Measurements from ENCODE around the gene NFIB. TPM values are rescaled to one million over a fixed set of nuclear protein-coding genes. Genes with fewer than 3 reads are reported as not detected.

NFIB gene
- total RNA-seq, 1 donor from 2014 or later, result 9.4 TPM

- no peaks in the 10 kb centered on the region for H3K36me3 Mint-ChIP-seq (ENCODE audit: low read depth, unreplicated experiment)
- no peak overlapping the region for H3K4me3 ChIP-seq (ENCODE audit: insufficient read depth, low read depth, low read length)
- no peaks in the 10 kb centered on the region for H3K9me3 ChIP-seq (ENCODE audit: insufficient read depth, low read depth, low read length)
- FAIRE-seq (no peak), DNase-seq (ENCODE audit: low read depth) (peak; percentile 56)
- no peaks in the 10 kb centered on the region for H4K20me1 ChIP-seq (ENCODE audit: insufficient read depth, low read length)
- no peak for TF ChIP-seq EZH2 (IDR thresholded peaks at IDR 0.05; ENCODE audit: insufficient read depth, low read length)
- TF ChIP-seq, protein P1, sequence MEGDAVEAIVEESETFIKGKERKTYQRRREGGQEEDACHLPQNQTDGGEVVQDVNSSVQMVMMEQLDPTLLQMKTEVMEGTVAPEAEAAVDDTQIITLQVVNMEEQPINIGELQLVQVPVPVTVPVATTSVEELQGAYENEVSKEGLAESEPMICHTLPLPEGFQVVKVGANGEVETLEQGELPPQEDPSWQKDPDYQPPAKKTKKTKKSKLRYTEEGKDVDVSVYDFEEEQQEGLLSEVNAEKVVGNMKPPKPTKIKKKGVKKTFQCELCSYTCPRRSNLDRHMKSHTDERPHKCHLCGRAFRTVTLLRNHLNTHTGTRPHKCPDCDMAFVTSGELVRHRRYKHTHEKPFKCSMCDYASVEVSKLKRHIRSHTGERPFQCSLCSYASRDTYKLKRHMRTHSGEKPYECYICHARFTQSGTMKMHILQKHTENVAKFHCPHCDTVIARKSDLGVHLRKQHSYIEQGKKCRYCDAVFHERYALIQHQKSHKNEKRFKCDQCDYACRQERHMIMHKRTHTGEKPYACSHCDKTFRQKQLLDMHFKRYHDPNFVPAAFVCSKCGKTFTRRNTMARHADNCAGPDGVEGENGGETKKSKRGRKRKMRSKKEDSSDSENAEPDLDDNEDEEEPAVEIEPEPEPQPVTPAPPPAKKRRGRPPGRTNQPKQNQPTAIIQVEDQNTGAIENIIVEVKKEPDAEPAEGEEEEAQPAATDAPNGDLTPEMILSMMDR (IDR thresholded peaks at IDR 0.05; ENCODE audit: insufficient read depth, low read depth, low read length), result peak; percentile 81
- no peak overlapping the region for H2AFZ ChIP-seq (ENCODE audit: low read depth, low read length)
- H3K4me1 ChIP-seq (ENCODE audit: insufficient read depth, low read length), result peaks cover 29% of the 10 kb centered on the region
- peak overlapping the region; percentile 80 for H3K4me2 ChIP-seq (ENCODE audit: low read length)
- H3K9me3 Mint-ChIP-seq (ENCODE audit: unreplicated experiment), result no peaks in the 10 kb centered on the region
- no peaks in the 10 kb centered on the region for H3K36me3 ChIP-seq (ENCODE audit: insufficient read depth, low read length)
- H3K4me1 Mint-ChIP-seq (ENCODE audit: low read depth, unreplicated experiment), result peaks cover 1% of the 10 kb centered on the region
- H3K27me3 Mint-ChIP-seq (ENCODE audit: low read depth, unreplicated experiment), result peaks cover 79% of the 10 kb centered on the region
- peaks cover 25% of the 10 kb centered on the region for H3K79me2 ChIP-seq (ENCODE audit: insufficient read depth, low read length)
- H3K4me3 Mint-ChIP-seq (ENCODE audit: unreplicated experiment), result peak overlapping the region; percentile 70
- H3K27ac Mint-ChIP-seq (ENCODE audit: unreplicated experiment), result no peak overlapping the region
- peaks cover 63% of the 10 kb centered on the region for H3K27me3 ChIP-seq (ENCODE audit: insufficient read depth, low read length)
- no peak overlapping the region for H3K9ac ChIP-seq (ENCODE audit: low read length)
- no peak overlapping the region for H3K27ac ChIP-seq (ENCODE audit: low read depth, low read length)
Measured at GRCh38 chr9:14353222-14354056, 39.5 kb upstream of the NFIB start.

- DNase-seq (ENCODE audit: low read depth) (no peak), FAIRE-seq (no peak)
- H4K20me1 ChIP-seq (ENCODE audit: insufficient read depth, low read length), result no peaks in the 10 kb centered on the region
- peaks cover 25% of the 10 kb centered on the region for H3K79me2 ChIP-seq (ENCODE audit: insufficient read depth, low read length)
- H3K27me3 Mint-ChIP-seq (ENCODE audit: low read depth, unreplicated experiment), result peaks cover 88% of the 10 kb centered on the region
- no peak overlapping the region for H3K4me3 ChIP-seq (ENCODE audit: insufficient read depth, low read depth, low read length)
- no peak overlapping the region for H3K9ac ChIP-seq (ENCODE audit: low read length)
- peaks cover 72% of the 10 kb centered on the region for H3K27me3 ChIP-seq (ENCODE audit: insufficient read depth, low read length)
- no peaks in the 10 kb centered on the region for H3K9me3 Mint-ChIP-seq (ENCODE audit: unreplicated experiment)
- no peaks in the 10 kb centered on the region for H3K9me3 ChIP-seq (ENCODE audit: insufficient read depth, low read depth, low read length)
- no peaks in the 10 kb centered on the region for H3K36me3 Mint-ChIP-seq (ENCODE audit: low read depth, unreplicated experiment)
- TF ChIP-seq, protein P1 (IDR thresholded peaks at IDR 0.05; ENCODE audit: insufficient read depth, low read depth, low read length), result no peak
- TF ChIP-seq EZH2 (IDR thresholded peaks at IDR 0.05; ENCODE audit: insufficient read depth, low read length), result no peak
- H3K4me3 Mint-ChIP-seq (ENCODE audit: unreplicated experiment), result no peak overlapping the region
- no peaks in the 10 kb centered on the region for H3K36me3 ChIP-seq (ENCODE audit: insufficient read depth, low read length)
- no peaks in the 10 kb centered on the region for H3K4me1 Mint-ChIP-seq (ENCODE audit: low read depth, unreplicated experiment)
- no peak overlapping the region for H3K27ac ChIP-seq (ENCODE audit: low read depth, low read length)
- H2AFZ ChIP-seq (ENCODE audit: low read depth, low read length), result no peak overlapping the region
- H3K4me2 ChIP-seq (ENCODE audit: low read length), result peak overlapping the region; percentile 80
- H3K4me1 ChIP-seq (ENCODE audit: insufficient read depth, low read length), result peaks cover 35% of the 10 kb centered on the region
- no peak overlapping the region for H3K27ac Mint-ChIP-seq (ENCODE audit: unreplicated experiment)
Measured at GRCh38 chr9:14352503-14352902, 38.6 kb upstream of the NFIB start.
